KMS-11 (cell line): Measurements from ENCODE around the gene ACADS.

Experiments
- H2AFZ ChIP-seq: fragments of 200-600 bp; sonication (generic); 2 replicates; pipeline ENCODE4 v1.6.1; 2016; ENCODE audit warnings: antibody characterized with exemption, mixed run types, low read depth
- H3K27ac ChIP-seq: fragments of 200-600 bp; sonication (generic); 2 replicates; pipeline ENCODE4 v1.6.1; 2016; ENCODE audit warnings: mild to moderate bottlenecking, mixed run types
- H3K27me3 ChIP-seq: fragments of 200-600 bp; sonication (generic); 2 replicates; pipeline ENCODE4 v1.6.1; 2017; ENCODE audit warnings: mild to moderate bottlenecking, low read depth, mixed run types, moderate library complexity; ENCODE audit not compliant: insufficient read depth
- H3K36me3 ChIP-seq: fragments of 200-600 bp; sonication (generic); 2 replicates; pipeline ENCODE4 v1.6.1; 2017; ENCODE audit warnings: mild to moderate bottlenecking, mixed run types; ENCODE audit not compliant: insufficient read depth
- H3K4me1 ChIP-seq: fragments of 200-600 bp; sonication (generic); 2 replicates; pipeline ENCODE4 v1.6.1; 2016; ENCODE audit warnings: mild to moderate bottlenecking, low read depth, mixed run types; ENCODE audit not compliant: poor library complexity, severe bottlenecking
- H3K4me2 ChIP-seq: fragments of 200-600 bp; sonication (generic); 2 replicates; pipeline ENCODE4 v1.7.0; 2016; ENCODE audit warnings: mild to moderate bottlenecking, mixed run types
- H3K4me3 ChIP-seq: fragments of 200-600 bp; sonication (generic); IDR thresholded peaks from 2 replicates; pipeline ENCODE4 v1.6.1; 2017; ENCODE audit warnings: low read depth, low read length, mixed read lengths; ENCODE audit not compliant: insufficient read depth
- H3K79me2 ChIP-seq: fragments of 200-600 bp; sonication (generic); 2 replicates; pipeline ENCODE4 v1.6.1; 2016; ENCODE audit warnings: low read depth, mixed run types; ENCODE audit not compliant: insufficient read depth
- H3K9ac ChIP-seq: fragments of 200-600 bp; sonication (generic); 2 replicates; pipeline ENCODE4 v1.6.1; 2016; ENCODE audit warnings: mild to moderate bottlenecking, mixed run types
- H4K20me1 ChIP-seq: fragments of 200-600 bp; sonication (generic); 2 replicates; pipeline ENCODE4 v1.6.1; 2016; ENCODE audit warnings: mild to moderate bottlenecking, mixed run types; ENCODE audit not compliant: insufficient read depth
- CTCF ChIP-seq: fragments of 200-600 bp; sonication (generic); conservative IDR thresholded peaks from 2 replicates; pipeline ENCODE4 v1.6.1; 2017; ENCODE audit warnings: low read depth, mild to moderate bottlenecking, antibody characterized with exemption, low read length, moderate library complexity, mixed read lengths

Gene ACADS

GRCh38 chr12:120697344-120697743, 28.3 kb upstream of the ACADS start:
- no peak for TF ChIP-seq CTCF

GRCh38 chr12:120698665-120699064, 27.0 kb upstream of the ACADS start:
- TF ChIP-seq CTCF = no peak
- Histone ChIP-seq H3K4me3 (no peak overlapping the region), H4K20me1 (no peaks in the 10 kb centered on the region), H3K4me1 (no peaks in the 10 kb centered on the region), H3K9ac (no peak overlapping the region), H2AFZ (no peak overlapping the region), H3K4me2 (no peak overlapping the region), H3K36me3 (no peaks in the 10 kb centered on the region), H3K27me3 (no peaks in the 10 kb centered on the region), H3K79me2 (no peaks in the 10 kb centered on the region), H3K27ac (no peak overlapping the region)

More at GRCh38 chr12:120697344-120697743, 28.3 kb upstream of the ACADS start:
- H3K27ac ChIP-seq = no peak overlapping the region
- H3K9ac ChIP-seq = no peak overlapping the region
- no peak overlapping the region for H3K4me3 ChIP-seq
- no peak overlapping the region for H2AFZ ChIP-seq
- H3K36me3 ChIP-seq = no peaks in the 10 kb centered on the region
- H4K20me1 ChIP-seq = no peaks in the 10 kb centered on the region
- H3K27me3 ChIP-seq = no peaks in the 10 kb centered on the region
- H3K4me1 ChIP-seq = no peaks in the 10 kb centered on the region
- H3K4me2 ChIP-seq = no peak overlapping the region
- H3K79me2 ChIP-seq = peaks cover 12% of the 10 kb centered on the region; the same call in 1 of the 2 replicates

- Histone ChIP-seq H3K27me3 (no peaks in the 10 kb centered on the region), H3K9ac (no peak overlapping the region), H3K4me1 (no peaks in the 10 kb centered on the region), H4K20me1 (no peaks in the 10 kb centered on the region), H3K4me2 (no peak overlapping the region), H3K79me2 (no peaks in the 10 kb centered on the region), H3K36me3 (no peaks in the 10 kb centered on the region), H3K27ac (no peak overlapping the region), H2AFZ (no peak overlapping the region), H3K4me3 (no peak overlapping the region)
- no peak for TF ChIP-seq CTCF
Measured at GRCh38 chr12:120699553-120699952, 26.1 kb upstream of the ACADS start.

- H3K27me3 ChIP-seq = no peaks in the 10 kb centered on the region
- no peaks in the 10 kb centered on the region for H3K79me2 ChIP-seq
- H4K20me1 ChIP-seq = no peaks in the 10 kb centered on the region
- no peak overlapping the region for H2AFZ ChIP-seq
- H3K4me1 ChIP-seq = no peaks in the 10 kb centered on the region
- no peaks in the 10 kb centered on the region for H3K36me3 ChIP-seq
- no peak overlapping the region for H3K9ac ChIP-seq
- no peak overlapping the region for H3K4me2 ChIP-seq
- TF ChIP-seq CTCF = no peak
- H3K27ac ChIP-seq = no peak overlapping the region
- H3K4me3 ChIP-seq = no peak overlapping the region
Measured at GRCh38 chr12:120700886-120701285, 24.7 kb upstream of the ACADS start.
